ENCODE results near the gene NGF. TPM values are rescaled to one million over a fixed set of nuclear protein-coding genes. Genes with fewer than 3 reads are reported as not detected.

NGF gene
- total RNA-seq, 1 donor from 2014 or later = 2.1 TPM

GRCh38 chr1:115288591-115289198 is 49.4 kb downstream of the NGF start:
- intact Hi-C loops (cut with DNase I) = no loop called here
- DNase-seq (ENCODE audit: low spot score) = no peak

GRCh38 chr1:115286431-115287205 is 51.4 kb downstream of the NGF start:
- intact Hi-C loops (cut with DNase I) = no loop called here
- DNase-seq (ENCODE audit: low spot score) = no peak

- DNase-seq (ENCODE audit: low spot score) = no peak
- intact Hi-C loops (cut with DNase I) = no loop called here
These were observed 53.8 kb downstream of the NGF start for GRCh38 chr1:115284209-115284608.

- no peak for DNase-seq (ENCODE audit: low spot score)
- intact Hi-C loops (cut with DNase I) = no loop called here
These were observed 54.3 kb downstream of the NGF start for GRCh38 chr1:115283681-115284146.

- intact Hi-C loops (cut with DNase I) = no loop called here
- no peak for DNase-seq (ENCODE audit: low spot score)
These were observed 54.8 kb downstream of the NGF start for GRCh38 chr1:115283249-115283648.

- intact Hi-C loops (cut with DNase I) = no loop called here
- no peak for DNase-seq (ENCODE audit: low spot score)
These were observed 55.2 kb downstream of the NGF start for GRCh38 chr1:115282807-115283208.

- DNase-seq (ENCODE audit: low spot score) = no peak
- intact Hi-C loops (cut with DNase I) = no loop called here
These were observed 56.9 kb downstream of the NGF start for GRCh38 chr1:115281143-115281542.

GRCh38 chr1:115280064-115280463 is 58.0 kb downstream of the NGF start:
- intact Hi-C loops (cut with DNase I) = no loop called here
- no peak for DNase-seq (ENCODE audit: low spot score)

- DNase-seq (ENCODE audit: low spot score) = no peak
- intact Hi-C loops (cut with DNase I) = loop anchor here (5.0 kb wide), 2 partner anchors 141 to 189 kb away; no protein-coding TSS in a partner anchor
These were observed 59.8 kb downstream of the NGF start for GRCh38 chr1:115278211-115278610.

GRCh38 chr1:115277276-115277675 is 60.8 kb downstream of the NGF start:
- no peak for DNase-seq (ENCODE audit: low spot score)
- intact Hi-C loops (cut with DNase I) = loop anchor here (5.0 kb wide), 2 partner anchors 140 to 190 kb away; no protein-coding TSS in a partner anchor

- intact Hi-C loops (cut with DNase I) = loop anchor here (5.0 kb wide), 2 partner anchors 138 to 192 kb away; no protein-coding TSS in a partner anchor
- no peak for DNase-seq (ENCODE audit: low spot score)
These were observed 62.8 kb downstream of the NGF start for GRCh38 chr1:115275216-115275615.

GRCh38 chr1:115274467-115274866 is 63.6 kb downstream of the NGF start:
- intact Hi-C loops (cut with DNase I) = no loop called here
- no peak for DNase-seq (ENCODE audit: low spot score)

GRCh38 chr1:115266729-115267421 is 71.2 kb downstream of the NGF start:
- no peak for DNase-seq (ENCODE audit: low spot score)
- intact Hi-C loops (cut with DNase I) = no loop called here

- intact Hi-C loops (cut with DNase I) = no loop called here
- no peak for DNase-seq (ENCODE audit: low spot score)
These were observed 73.0 kb downstream of the NGF start for GRCh38 chr1:115265099-115265498.

GRCh38 chr1:115262886-115263285 is 75.2 kb downstream of the NGF start:
- intact Hi-C loops (cut with DNase I) = no loop called here
- DNase-seq (ENCODE audit: low spot score) = no peak

- DNase-seq (ENCODE audit: low spot score) = no peak
- intact Hi-C loops (cut with DNase I) = no loop called here
These were observed 76.6 kb downstream of the NGF start for GRCh38 chr1:115261496-115261895.

GRCh38 chr1:115258302-115258866 is 79.7 kb downstream of the NGF start:
- no peak for DNase-seq (ENCODE audit: low spot score)

GRCh38 chr1:115257591-115257990 is 80.5 kb downstream of the NGF start:
- intact Hi-C loops (cut with DNase I) = no loop called here
- DNase-seq (ENCODE audit: low spot score) = no peak

More at GRCh38 chr1:115258302-115258866, 79.7 kb downstream of the NGF start:
- intact Hi-C loops (cut with DNase I) = no loop called here

- intact Hi-C loops (cut with DNase I) = no loop called here
- DNase-seq (ENCODE audit: low spot score) = no peak
These were observed 82.9 kb downstream of the NGF start for GRCh38 chr1:115255154-115255553.

GRCh38 chr1:115252585-115252984 is 85.5 kb downstream of the NGF start:
- intact Hi-C loops (cut with DNase I) = loop anchor here (5.0 kb wide), 2 partner anchors 70 to 205 kb away; no protein-coding TSS in a partner anchor
- DNase-seq (ENCODE audit: low spot score) = no peak

Measured in cardiac septum (tissue), 1 donor.